ENCODE data around the gene RNLS. TPM values are rescaled to one million over a fixed set of nuclear protein-coding genes. Genes with fewer than 3 reads are reported as not detected.

RNLS gene
- total RNA-seq, 1 experiment from 2014 or later, result 11.4 TPM

GRCh38 chr10:88317099-88317498 is 266.0 kb downstream of the RNLS start:
- POLR2A ChIA-PET, result no interaction called here

GRCh38 chr10:88316292-88316861 is 266.7 kb downstream of the RNLS start:
- DNase-seq (ENCODE audit: low read depth, low spot score), result no peak
- Histone ChIP-seq H3K27ac (ENCODE audit: low read length) (no peak overlapping the region), H3K4me1 (ENCODE audit: control insufficient read depth, insufficient read depth, low read length) (no peaks in the 10 kb centered on the region), H3K4me3 (ENCODE audit: low read depth in 2 of 2, low read length in 2 of 2) (no peak overlapping the region), H3K27me3 (ENCODE audit: control insufficient read depth, insufficient read depth, low read length) (no peaks in the 10 kb centered on the region), H3K9me3 (ENCODE audit: control insufficient read depth, insufficient read depth, low read depth, low read length) (no peaks in the 10 kb centered on the region), H3K36me3 (ENCODE audit: control insufficient read depth, insufficient read depth, low read length) (no peaks in the 10 kb centered on the region)
- no peak for TF ChIP-seq TCF7L2 (IDR thresholded peaks at IDR 0.05; ENCODE audit: low read depth, low read length)
- TF ChIP-seq REST (IDR thresholded peaks at IDR 0.05; ENCODE audit: insufficient read depth in 1 of 2, low read depth in 2 of 2, low read length in 1 of 2), result no peak
- TF ChIP-seq, protein P1, sequence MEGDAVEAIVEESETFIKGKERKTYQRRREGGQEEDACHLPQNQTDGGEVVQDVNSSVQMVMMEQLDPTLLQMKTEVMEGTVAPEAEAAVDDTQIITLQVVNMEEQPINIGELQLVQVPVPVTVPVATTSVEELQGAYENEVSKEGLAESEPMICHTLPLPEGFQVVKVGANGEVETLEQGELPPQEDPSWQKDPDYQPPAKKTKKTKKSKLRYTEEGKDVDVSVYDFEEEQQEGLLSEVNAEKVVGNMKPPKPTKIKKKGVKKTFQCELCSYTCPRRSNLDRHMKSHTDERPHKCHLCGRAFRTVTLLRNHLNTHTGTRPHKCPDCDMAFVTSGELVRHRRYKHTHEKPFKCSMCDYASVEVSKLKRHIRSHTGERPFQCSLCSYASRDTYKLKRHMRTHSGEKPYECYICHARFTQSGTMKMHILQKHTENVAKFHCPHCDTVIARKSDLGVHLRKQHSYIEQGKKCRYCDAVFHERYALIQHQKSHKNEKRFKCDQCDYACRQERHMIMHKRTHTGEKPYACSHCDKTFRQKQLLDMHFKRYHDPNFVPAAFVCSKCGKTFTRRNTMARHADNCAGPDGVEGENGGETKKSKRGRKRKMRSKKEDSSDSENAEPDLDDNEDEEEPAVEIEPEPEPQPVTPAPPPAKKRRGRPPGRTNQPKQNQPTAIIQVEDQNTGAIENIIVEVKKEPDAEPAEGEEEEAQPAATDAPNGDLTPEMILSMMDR (IDR thresholded peaks at IDR 0.05), result no peak
- no peak for TF ChIP-seq SIN3A (IDR thresholded peaks at IDR 0.05; ENCODE audit: borderline replicate concordance, insufficient read depth, low read depth, low read length)
- TF ChIP-seq POLR2AphosphoS5 (IDR thresholded peaks at IDR 0.05; ENCODE audit: low read depth, low read length), result no peak
- CTCF ChIA-PET, result interaction anchor here (0.7 kb wide), 1 partner anchor 92 kb away, joined by 16 read pairs; no protein-coding TSS in a partner anchor
- intact Hi-C loops (cut with micrococcal nuclease; ENCODE audit: unreplicated experiment) (no loop called here), in situ Hi-C loops (cut with HindIII; ENCODE audit: low pct_unique_long_range_greater_than_20kb, low sequenced_read_pairs) (no loop called here)
- POLR2A ChIA-PET, result no interaction called here
- no TSS peak for BruUV-seq (replicated peaks)
- ATAC-seq, result no peak

More at GRCh38 chr10:88317099-88317498, 266.0 kb downstream of the RNLS start:
- Histone ChIP-seq H3K27me3 (ENCODE audit: control insufficient read depth, insufficient read depth, low read length) (no peaks in the 10 kb centered on the region), H3K36me3 (ENCODE audit: control insufficient read depth, insufficient read depth, low read length) (no peaks in the 10 kb centered on the region), H3K4me3 (ENCODE audit: low read depth in 2 of 2, low read length in 2 of 2) (no peak overlapping the region), H3K4me1 (ENCODE audit: control insufficient read depth, insufficient read depth, low read length) (no peaks in the 10 kb centered on the region), H3K27ac (ENCODE audit: low read length) (no peak overlapping the region), H3K9me3 (ENCODE audit: control insufficient read depth, insufficient read depth, low read depth, low read length) (no peaks in the 10 kb centered on the region)
- in situ Hi-C loops (cut with HindIII; ENCODE audit: low pct_unique_long_range_greater_than_20kb, low sequenced_read_pairs), result no loop called here
- DNase-seq (ENCODE audit: low read depth, low spot score), result no peak
- TF ChIP-seq SIN3A (IDR thresholded peaks at IDR 0.05; ENCODE audit: borderline replicate concordance, insufficient read depth, low read depth, low read length), result no peak
- TF ChIP-seq, protein P1 (IDR thresholded peaks at IDR 0.05), result no peak
- TF ChIP-seq REST (IDR thresholded peaks at IDR 0.05; ENCODE audit: insufficient read depth in 1 of 2, low read depth in 2 of 2, low read length in 1 of 2), result no peak
- TF ChIP-seq POLR2AphosphoS5 (IDR thresholded peaks at IDR 0.05; ENCODE audit: low read depth, low read length), result no peak
- ATAC-seq, result no peak
- intact Hi-C loops (cut with micrococcal nuclease; ENCODE audit: unreplicated experiment), result no loop called here
- CTCF ChIA-PET, result no interaction called here
- BruUV-seq (replicated peaks), result no TSS peak

Data from Panc1 (cell line).